GM21529 (cell line): Measurements from ENCODE around the gene KCNJ18.
"Not testable (repeated sequence)": the region's sequence is repeated elsewhere in the genome, so short reads cannot be mapped to it uniquely, and the experiment has no call there.

Experiments
- ATAC-seq: cut with Tn5 transposase; IDR thresholded peaks from one replicate; pipeline ENCODE4 v1.9.1; 2021; ENCODE audit not compliant: unreplicated experiment

Gene KCNJ18

GRCh38 chr17:21683897-21684296 is 8.4 kb upstream of the KCNJ18 start:
- not testable (repeated sequence) for ATAC-seq

DNA sequence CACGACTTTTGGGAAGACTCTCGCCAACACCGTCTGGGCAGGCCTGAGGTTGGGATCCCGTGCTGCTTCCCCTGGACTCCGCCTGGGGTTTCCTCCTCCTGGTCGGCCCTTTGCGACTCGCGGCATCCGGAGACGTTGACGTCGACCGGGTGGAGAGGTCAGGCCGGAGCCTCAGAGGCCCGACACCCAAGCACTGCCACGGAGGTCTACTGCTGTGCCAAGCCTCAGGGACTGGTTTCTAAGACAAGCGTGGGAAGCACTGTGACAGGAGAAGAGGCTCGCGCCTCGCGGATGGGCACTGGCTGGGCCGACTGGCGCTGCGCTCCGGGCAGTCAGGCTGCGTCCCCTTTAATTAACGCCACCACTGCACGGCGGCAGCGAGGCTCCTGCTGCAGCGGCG is 7.9 kb upstream of the KCNJ18 start:
- not testable (repeated sequence) for ATAC-seq

GRCh38 chr17:21685061-21685795 is 7.1 kb upstream of the KCNJ18 start:
- ATAC-seq = not testable (repeated sequence)

GRCh38 chr17:21686165-21687015 is 5.9 kb upstream of the KCNJ18 start:
- no peak for ATAC-seq

DNA sequence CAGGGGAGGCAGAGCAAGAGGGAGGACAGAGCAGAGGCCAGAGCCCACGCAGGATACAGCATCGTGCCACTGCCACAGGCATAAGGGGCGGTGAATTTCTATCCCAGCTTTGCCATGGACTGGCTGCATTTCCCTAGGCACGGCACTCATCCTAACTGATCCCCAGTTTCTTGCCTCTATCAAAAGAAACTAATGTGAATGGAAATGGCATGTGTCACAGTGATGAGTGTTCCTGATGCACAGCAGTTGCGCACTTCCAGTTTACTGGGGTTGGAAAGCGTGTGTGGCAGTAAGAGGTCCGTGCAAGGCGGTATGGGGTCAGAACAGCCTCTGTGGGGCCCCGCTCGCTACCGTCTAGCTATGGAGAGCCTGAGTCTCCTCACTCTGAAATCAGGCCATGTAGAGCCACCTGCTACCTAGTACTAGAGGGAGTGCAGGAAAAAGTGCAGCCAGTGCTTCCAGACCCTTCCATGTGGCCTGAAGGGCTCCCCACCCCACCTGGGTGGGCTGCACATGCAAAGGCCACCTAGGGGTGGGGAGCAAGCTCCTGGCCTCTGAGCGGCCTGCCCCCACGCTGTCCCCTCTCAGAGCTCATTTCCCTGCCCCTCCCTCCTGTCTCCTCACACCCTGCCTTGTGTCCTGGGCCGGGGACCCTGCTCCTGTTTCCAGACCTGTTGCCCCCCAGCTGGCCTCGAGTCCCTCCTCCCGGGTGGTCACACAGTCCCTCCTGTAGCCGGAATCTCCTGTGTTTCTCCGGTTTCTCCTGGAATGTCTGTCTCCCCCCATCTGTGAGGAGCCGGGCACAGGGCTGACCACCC is 5.0 kb upstream of the KCNJ18 start:
- no peak for ATAC-seq

DNA sequence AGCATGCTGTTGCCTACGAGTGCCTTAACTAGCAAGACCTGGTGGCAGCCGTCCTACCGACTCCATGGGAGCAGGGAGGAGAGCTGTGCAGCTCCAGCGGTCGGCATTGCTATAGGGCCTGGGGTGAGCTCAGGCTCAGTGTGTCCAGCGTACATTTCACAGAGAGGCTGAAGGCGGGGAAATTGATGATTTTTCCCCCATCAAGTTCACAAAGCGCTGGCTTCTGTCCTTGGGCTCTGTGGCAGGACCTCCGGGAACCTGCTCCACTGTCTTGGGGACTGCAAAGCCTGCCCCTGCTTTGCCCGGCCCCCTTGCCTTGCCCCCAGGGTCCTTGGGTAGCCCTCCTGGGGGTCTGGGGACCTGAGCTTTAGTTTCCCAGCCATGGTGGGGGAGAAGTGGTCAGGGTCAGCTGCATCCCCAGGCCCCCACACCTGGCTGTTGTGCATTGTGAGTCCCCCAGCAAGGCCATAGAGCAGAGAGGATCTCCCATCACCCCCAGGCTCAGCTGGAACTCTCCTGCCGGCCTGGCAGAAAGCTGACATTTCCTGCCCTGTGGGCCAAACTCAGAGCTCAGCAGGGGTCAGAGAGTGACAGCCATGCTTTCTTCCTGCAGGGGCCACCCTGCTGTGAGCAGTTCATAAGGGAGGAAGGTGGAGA is 3.9 kb upstream of the KCNJ18 start:
- no peak for ATAC-seq

GRCh38 chr17:21689604-21690003 is 2.7 kb upstream of the KCNJ18 start:
- ATAC-seq = no peak

GRCh38 chr17:21690811-21691210 is 1.5 kb upstream of the KCNJ18 start:
- ATAC-seq = not testable (repeated sequence)

DNA sequence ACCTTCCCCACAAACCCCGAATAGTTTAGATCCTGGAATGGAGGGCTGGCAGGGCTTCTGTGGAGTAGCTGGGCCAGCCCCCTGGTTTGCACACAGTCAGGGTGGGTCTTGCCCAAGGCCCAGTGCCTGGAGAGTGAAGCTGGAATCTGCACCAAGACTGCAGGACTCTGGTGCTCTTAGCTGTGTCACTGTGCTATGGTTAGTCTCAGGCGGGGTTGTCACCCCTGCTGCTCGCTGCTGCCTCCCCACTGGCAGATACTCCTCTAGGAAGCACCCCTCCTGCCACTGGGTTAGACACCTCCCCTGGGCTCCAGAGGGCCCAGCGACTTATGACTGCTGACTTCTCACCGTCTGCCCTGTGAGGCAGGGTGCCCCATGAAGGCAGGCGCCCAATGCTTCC is 842 bp upstream of the KCNJ18 start:
- not testable (repeated sequence) for ATAC-seq

DNA sequence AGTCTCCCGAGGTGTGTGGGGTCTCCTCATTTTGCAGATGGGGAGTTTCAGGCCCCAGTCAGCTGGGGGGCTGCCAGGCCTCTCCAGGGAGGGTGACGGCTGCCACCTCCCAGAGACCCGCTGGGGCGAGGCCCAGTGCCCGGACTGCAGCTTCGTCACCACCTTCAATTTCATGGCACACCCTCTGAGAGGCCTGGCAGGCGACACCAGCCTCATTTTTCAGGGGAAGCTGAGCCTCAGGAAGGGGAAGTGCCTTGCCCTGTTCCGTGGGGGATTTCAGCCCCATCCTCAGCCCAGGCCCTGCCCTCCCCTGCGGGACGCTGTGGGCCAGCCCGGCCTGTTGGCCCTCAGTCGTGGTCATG is 362 bp downstream of the KCNJ18 start:
- ATAC-seq = not testable (repeated sequence)

DNA sequence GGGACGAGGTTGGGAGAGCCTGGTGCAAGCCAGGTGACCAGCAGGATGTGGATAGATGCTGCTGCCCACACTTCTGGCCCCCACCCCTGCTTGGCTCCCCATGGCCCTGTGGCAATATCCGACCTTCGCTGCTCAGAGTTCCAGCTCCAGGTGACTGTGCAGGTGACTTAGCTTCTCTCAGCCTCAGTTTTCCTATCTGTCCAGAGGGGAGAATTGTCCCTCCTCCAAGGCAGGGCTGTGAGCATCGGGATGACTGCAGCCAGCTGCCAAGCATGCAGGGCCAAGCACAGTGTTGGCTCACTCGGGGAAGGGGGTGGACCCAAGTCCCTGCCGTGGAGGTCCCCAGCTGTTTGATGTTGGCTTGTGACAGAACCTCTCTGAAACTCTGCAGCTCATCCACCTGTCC is 1.1 kb downstream of the KCNJ18 start:
- ATAC-seq = not testable (repeated sequence)

DNA sequence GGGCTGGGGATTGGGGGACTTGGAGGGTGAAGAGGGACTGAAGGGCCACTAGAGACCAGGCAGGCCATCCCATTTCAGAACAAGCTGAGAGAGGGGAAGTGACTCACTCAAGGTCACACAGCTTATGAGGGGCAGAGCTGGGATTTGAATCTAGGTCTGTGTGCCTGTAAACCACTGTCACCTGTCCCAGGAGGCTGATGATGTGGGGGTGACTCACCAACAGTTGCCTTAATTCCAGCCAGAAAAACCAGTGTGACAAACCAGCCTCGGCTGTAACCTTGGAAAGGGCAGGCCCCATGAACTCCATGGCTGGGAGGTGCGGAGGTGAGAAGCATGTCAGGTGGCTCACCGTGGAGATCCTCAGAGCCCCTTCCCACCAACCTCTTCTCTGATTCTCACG is 1.6 kb downstream of the KCNJ18 start:
- not testable (repeated sequence) for ATAC-seq

DNA sequence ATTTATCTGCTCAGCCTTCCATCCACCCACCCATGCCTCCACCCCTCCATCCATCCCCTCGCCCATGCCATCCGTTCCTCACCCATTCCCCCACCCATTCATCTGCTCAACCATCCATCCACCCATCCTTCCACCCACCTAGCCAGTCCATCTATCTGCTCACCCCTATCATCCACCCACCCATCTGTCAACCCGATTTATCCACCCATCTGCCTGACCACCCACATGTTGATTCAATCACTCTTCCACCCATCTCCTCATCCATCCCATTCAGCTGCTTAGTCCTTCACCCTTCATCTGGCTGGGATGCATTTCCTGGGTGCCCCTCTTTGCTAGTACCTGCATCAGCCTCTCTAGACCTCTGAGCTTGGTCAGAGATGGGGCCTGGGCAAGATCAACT is 3.9 kb downstream of the KCNJ18 start:
- not testable (repeated sequence) for ATAC-seq

GRCh38 chr17:21696842-21697507 is 4.7 kb downstream of the KCNJ18 start:
- not testable (repeated sequence) for ATAC-seq

DNA sequence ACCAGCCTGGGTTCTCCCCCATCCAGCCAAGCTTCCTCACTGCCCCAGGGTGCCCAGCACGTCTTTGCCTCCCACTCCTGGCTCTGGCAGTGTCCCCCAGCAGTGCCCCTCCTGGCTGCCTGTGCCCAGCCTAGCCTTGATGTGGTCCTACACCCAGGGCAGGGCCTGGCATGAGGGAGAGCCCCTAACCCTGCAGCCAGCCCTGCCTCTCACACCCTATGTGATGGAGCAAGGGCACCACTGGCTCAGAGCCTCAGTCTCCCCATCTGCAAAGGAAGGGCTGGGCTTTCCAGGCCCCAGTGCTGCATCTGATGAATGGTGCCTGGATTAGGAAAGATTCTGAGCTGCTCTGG is 5.2 kb downstream of the KCNJ18 start:
- not testable (repeated sequence) for ATAC-seq

DNA sequence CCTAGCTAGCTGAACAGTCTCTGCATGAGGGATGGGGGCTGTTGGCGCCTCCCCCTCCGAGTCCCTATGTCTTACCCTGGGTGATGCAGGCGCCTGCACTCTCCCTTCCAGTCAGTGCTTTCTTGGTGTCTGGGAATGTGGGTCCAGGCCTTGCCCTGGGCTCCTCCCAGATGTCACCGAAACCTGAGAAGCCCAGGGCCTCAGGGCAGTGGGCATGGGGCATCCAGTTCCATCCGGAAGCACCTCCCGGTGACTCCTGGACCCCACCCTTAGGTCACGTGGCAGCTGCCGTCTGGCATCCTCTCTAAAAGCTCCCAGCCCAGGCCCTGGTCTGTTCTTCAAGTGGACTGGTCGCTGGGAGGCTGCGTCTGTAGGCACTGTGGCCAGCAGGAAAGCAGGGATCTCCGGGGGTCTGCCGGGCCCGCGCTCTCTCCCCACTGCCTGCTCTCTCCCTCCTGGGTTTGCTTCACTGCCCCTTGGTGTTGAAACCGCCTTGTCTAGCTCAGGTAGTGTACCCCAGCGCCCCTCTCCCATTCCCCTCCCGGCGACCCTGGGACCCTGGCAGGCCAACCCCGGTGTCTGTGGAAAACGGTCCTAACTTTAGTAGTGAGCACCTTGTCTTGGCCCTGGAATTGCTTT is 6.2 kb downstream of the KCNJ18 start:
- not testable (repeated sequence) for ATAC-seq

DNA sequence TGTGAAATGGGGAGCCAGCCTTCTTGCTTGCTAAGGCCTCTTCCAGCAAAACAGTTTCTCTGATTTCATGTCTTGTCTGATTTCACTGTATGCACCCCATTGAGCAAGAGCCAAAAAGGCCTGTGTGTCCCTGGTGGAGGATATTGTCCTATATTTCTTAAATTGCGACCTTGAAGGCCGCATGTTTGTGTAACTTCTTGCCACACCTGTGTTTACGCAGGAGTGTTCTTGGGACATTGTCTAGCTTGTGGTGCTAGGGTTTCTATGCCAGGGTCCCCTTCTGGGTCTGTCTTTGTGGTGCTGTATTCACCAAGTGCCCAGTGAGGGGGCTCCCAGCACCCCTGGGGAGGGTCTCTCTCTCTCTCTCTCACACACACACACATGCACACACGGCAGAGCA is 6.8 kb downstream of the KCNJ18 start:
- not testable (repeated sequence) for ATAC-seq

- ATAC-seq = not testable (repeated sequence)
These were observed 7.4 kb downstream of the KCNJ18 start for GRCh38 chr17:21699573-21700236.

DNA sequence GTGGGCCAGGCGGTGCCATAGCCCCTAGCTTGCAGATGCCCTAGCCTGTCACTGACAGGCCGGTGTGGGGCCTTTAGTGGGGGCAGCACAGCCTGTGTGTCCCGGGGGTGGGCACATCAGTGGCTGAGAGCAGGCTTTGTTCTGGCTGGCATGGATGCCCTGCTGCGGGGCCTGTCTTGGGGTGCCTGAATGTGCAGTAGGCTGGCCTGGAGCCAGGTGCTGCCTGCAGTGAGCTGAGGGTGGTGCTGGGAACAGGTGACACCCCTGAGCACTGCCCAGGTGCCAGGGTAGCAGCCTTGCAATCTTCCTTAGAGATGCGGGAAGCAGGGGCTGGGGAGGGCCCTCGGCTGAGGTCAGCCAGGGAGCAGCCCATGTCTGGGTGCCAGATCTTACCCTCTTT is 8.8 kb downstream of the KCNJ18 start:
- not testable (repeated sequence) for ATAC-seq
